GM23248 (cell line): Measurements from ENCODE around the gene ADAMTS9. TPM values are rescaled to one million over a fixed set of nuclear protein-coding genes. Genes with fewer than 3 reads are reported as not detected.

Experiments
- DNase-seq: peaks from one replicate; pipeline ENCODE4 v3.0.0-alpha.2; 2015
- H2AFZ ChIP-seq: fragments of 200-600 bp; sonication (generic); 2 replicates; pipeline ENCODE4 v1.6.1; 2016; ENCODE audit warnings: antibody characterized with exemption
- H3F3A ChIP-seq: fragments of 200-600 bp; sonication (generic); 2 replicates; pipeline ENCODE4 v1.6.1; 2016; ENCODE audit warnings: mild to moderate bottlenecking, antibody characterized with exemption, mixed run types; ENCODE audit not compliant: insufficient read depth
- H3K27ac ChIP-seq: fragments of 200-600 bp; sonication (generic); 2 replicates; pipeline ENCODE4 v1.5.1; 2016; ENCODE audit warnings: mild to moderate bottlenecking
- H3K27me3 ChIP-seq: fragments of 200-600 bp; sonication (generic); replicated peaks from 2 replicates; pipeline ENCODE4 v1.6.1; 2016; ENCODE audit warnings: mild to moderate bottlenecking; ENCODE audit not compliant: insufficient read depth
- H3K36me3 ChIP-seq: fragments of 200-600 bp; sonication (generic); 2 replicates; pipeline ENCODE4 v1.6.1; 2016; ENCODE audit warnings: low read depth, mild to moderate bottlenecking
- H3K4me1 ChIP-seq: fragments of 200-600 bp; sonication (generic); 2 replicates; pipeline ENCODE4 v1.6.1; 2016; ENCODE audit warnings: mild to moderate bottlenecking; ENCODE audit not compliant: insufficient read depth
- H3K4me2 ChIP-seq: fragments of 200-600 bp; sonication (generic); one replicate; pipeline ENCODE4 v1.6.1; 2016; ENCODE audit warnings: mild to moderate bottlenecking; ENCODE audit not compliant: unreplicated experiment
- H3K4me3 ChIP-seq: fragments of 200-600 bp; sonication (generic); 2 replicates; pipeline ENCODE4 v1.5.1; 2016; ENCODE audit warnings: mild to moderate bottlenecking
- H3K79me2 ChIP-seq: fragments of 200-600 bp; sonication (generic); 2 replicates; pipeline ENCODE4 v1.6.1; 2016; ENCODE audit warnings: mild to moderate bottlenecking; ENCODE audit not compliant: insufficient read depth
- H3K9ac ChIP-seq: fragments of 200-600 bp; sonication (generic); 2 replicates; pipeline ENCODE4 v1.6.1; 2016; ENCODE audit warnings: mild to moderate bottlenecking
- H3K9me2 ChIP-seq: fragments of 200-600 bp; sonication (generic); 2 replicates; pipeline ENCODE4 v1.6.1; 2016; ENCODE audit warnings: mixed run types, mild to moderate bottlenecking, moderate library complexity; ENCODE audit not compliant: insufficient read depth
- H3K9me3 ChIP-seq: fragments of 200-600 bp; sonication (generic); one replicate; pipeline ENCODE4 v1.6.1; 2017; ENCODE audit warnings: low read depth
- H4K20me1 ChIP-seq: fragments of 200-600 bp; sonication (generic); 2 replicates; pipeline ENCODE4 v1.6.0; 2016; ENCODE audit not compliant: insufficient read depth
- EZH2 ChIP-seq: fragments of 200-600 bp; sonication (generic); IDR thresholded peaks from 2 replicates; pipeline ENCODE4 v1.6.1; 2018; ENCODE audit warnings: antibody characterized with exemption, mild to moderate bottlenecking; ENCODE audit not compliant: insufficient read depth, poor library complexity, severe bottlenecking
- EZH2phosphoT487 ChIP-seq: fragments of 200-600 bp; sonication (generic); IDR thresholded peaks from 2 replicates; pipeline ENCODE4 v1.6.1; 2018; ENCODE audit warnings: antibody characterized with exemption, moderate library complexity, mild to moderate bottlenecking, low read depth; ENCODE audit not compliant: insufficient read depth
- WGBS, 2 experiments: methylation state at CpG; one replicate each; pipeline ENCODE4 v1.1.6; 2015 to 2017; ENCODE audit warnings: low lambda C conversion rate in 2 of 2, low coverage in 1 of 2; ENCODE audit errors: missing lambda C conversion rate in 2 of 2; 5-methylcytosine and 5-hydroxymethylcytosine counted together
- in situ Hi-C: fragments of 300-500 bp; cut with MboI; formaldehyde crosslinking; loops from 2 replicates; pipeline ENCODE4 v1.15.0; 2020
- polyA plus RNA-seq: library from polyadenylated mRNA; unstranded; fragments of >200 nt; fragmentation: Nextera tagmentation; extraction: Ambion mirVana; gene quantifications from 2 replicates; pipeline ENCODE4 v1.2.1, GENCODE V29; 2016
- total RNA-seq: library from RNA; depleted of rRNA; stranded (reverse); fragments of >200 nt; shearing (Covaris generic); gene quantifications from 2 replicates; pipeline ENCODE4 v1.2.3, GENCODE V29; 2014

ADAMTS9 gene
- total and polyA plus RNA-seq, 2 experiments from 2014 or later, result 0.75 to 1.5 TPM

DNA sequence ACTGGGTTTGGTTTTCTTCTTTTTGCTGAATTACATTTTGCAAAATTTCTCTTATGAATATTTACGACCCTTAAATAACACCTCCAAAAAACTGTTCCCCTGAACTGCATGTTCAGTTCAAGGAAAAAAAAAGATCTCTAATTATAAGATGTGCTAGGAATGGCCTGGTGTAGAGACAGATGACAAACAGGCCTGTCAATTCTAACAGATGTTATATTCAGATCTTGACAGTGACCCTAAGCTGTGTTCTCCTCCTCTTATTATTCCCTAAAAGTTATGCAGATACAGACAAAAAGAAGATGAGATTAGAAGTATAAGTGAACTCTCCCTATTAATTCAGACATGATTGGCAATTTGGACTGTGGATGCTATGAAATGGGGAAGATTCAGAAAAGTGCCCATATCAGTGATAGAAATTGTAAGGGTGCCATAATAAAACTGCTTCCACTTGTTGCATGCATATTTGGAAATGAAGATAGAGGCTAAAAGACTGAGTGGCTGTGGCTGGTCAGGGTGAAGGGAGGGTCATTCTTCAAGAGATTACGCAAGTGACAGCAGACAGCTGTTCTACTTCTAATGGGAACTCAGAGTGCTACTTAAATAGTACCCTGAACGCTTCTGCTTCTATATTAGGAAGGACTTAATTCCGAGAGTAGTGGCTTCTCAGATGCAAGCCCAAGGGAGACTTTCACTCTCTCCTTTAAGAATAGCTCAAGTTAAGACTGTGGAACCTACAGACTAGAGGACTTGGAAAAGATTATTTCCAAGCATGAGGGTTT, 75.5 kb downstream of the ADAMTS9 start:
- TF ChIP-seq EZH2phosphoT487 (no peak), EZH2 (no peak)
- no peak overlapping the region for H3K9ac ChIP-seq
- no peak overlapping the region for H3K4me3 ChIP-seq
- no peaks in the 10 kb centered on the region for H4K20me1 ChIP-seq
- 34 to 48% methylated on average over 4 of the region's 4 CpGs for WGBS, 2 experiments
- H3F3A ChIP-seq, result no peaks in the 10 kb centered on the region
- H3K4me2 ChIP-seq, result no peak overlapping the region
- H3K27me3 ChIP-seq, result no peaks in the 10 kb centered on the region
- DNase-seq, result peak; percentile 26
- H3K9me2 ChIP-seq, result no peaks in the 10 kb centered on the region
- in situ Hi-C loops, result no loop called here
- H3K79me2 ChIP-seq, result no peaks in the 10 kb centered on the region
- no peak overlapping the region for H2AFZ ChIP-seq
- no peak overlapping the region for H3K27ac ChIP-seq
- no peaks in the 10 kb centered on the region for H3K36me3 ChIP-seq
- H3K4me1 ChIP-seq, result no peaks in the 10 kb centered on the region
- H3K9me3 ChIP-seq, result no peaks in the 10 kb centered on the region

DNA sequence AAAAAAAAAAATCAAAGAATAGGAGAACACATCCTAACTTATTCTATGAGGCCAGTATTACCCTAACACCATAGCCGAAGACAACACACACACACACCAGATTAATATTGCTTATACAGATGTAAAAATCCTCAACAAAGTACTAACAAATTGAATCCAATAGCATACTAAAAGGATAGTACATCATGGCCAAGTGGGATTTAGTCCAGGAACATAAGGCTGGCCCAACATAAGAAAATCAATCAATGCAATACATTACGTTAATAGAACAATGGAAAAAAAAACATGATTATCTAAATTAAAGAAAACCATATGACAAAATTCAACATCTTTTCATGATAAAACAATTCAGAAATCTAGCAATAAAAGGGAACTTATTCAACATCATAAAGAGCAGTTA, 79.1 kb downstream of the ADAMTS9 start:
- Histone ChIP-seq H4K20me1 (no peaks in the 10 kb centered on the region), H3K4me2 (no peak overlapping the region), H3K27ac (no peak overlapping the region), H3K9me3 (no peaks in the 10 kb centered on the region), H3K27me3 (no peaks in the 10 kb centered on the region), H3F3A (no peaks in the 10 kb centered on the region), H3K9ac (no peak overlapping the region), H3K79me2 (no peaks in the 10 kb centered on the region), H3K36me3 (no peaks in the 10 kb centered on the region), H3K4me3 (no peak overlapping the region), H3K9me2 (no peaks in the 10 kb centered on the region), H3K4me1 (no peaks in the 10 kb centered on the region), H2AFZ (no peak overlapping the region)
- no peak for DNase-seq
- 66 to 84% methylated on average over 2 of the region's 2 CpGs for WGBS, 2 experiments
- in situ Hi-C loops, result no loop called here
- TF ChIP-seq EZH2 (no peak), EZH2phosphoT487 (no peak)

DNA sequence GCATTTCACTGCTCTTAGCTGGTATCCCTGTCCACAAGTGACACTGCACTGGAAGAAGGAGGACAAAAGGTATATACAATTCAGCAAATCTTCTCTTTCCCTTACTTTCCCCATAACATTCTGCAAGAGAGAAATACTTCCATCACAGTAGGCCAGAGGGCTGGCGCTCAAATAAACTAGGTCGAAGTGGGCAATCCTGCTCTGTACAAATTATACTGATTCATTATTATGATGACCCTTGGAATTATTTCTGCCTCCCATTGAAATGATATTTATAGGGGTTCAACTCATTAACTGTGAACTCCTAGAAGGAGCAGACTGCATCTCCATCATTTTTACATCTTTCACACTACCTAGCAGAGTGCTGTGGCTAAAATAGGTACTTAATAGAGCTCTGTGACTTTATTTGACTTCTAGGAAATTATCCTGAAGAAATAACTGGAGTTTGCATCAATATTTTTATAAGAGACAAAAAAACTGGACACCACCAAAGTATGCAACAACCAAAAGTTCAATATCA, 80.7 kb downstream of the ADAMTS9 start:
- H2AFZ ChIP-seq, result no peak overlapping the region
- no peak overlapping the region for H3K4me2 ChIP-seq
- no peaks in the 10 kb centered on the region for H3K79me2 ChIP-seq
- no peaks in the 10 kb centered on the region for H3K9me3 ChIP-seq
- whole genome bisulfite sequencing, 2 experiments, result 97 to 98% methylated on average over 2 of the region's 2 CpGs
- no peaks in the 10 kb centered on the region for H4K20me1 ChIP-seq
- no peak overlapping the region for H3K4me3 ChIP-seq
- no peaks in the 10 kb centered on the region for H3K4me1 ChIP-seq
- no peaks in the 10 kb centered on the region for H3F3A ChIP-seq
- no peak for DNase-seq
- TF ChIP-seq EZH2phosphoT487, result no peak
- no peak for TF ChIP-seq EZH2
- no peaks in the 10 kb centered on the region for H3K36me3 ChIP-seq
- H3K9ac ChIP-seq, result no peak overlapping the region
- H3K9me2 ChIP-seq, result no peaks in the 10 kb centered on the region
- in situ Hi-C loops, result no loop called here
- H3K27ac ChIP-seq, result no peak overlapping the region
- no peaks in the 10 kb centered on the region for H3K27me3 ChIP-seq

- no peak overlapping the region for H3K4me2 ChIP-seq
- no peaks in the 10 kb centered on the region for H3K27me3 ChIP-seq
- H3F3A ChIP-seq, result no peaks in the 10 kb centered on the region
- H3K27ac ChIP-seq, result no peak overlapping the region
- H3K4me1 ChIP-seq, result 0 out of 2 replicates have a peak, but pooled peaks cover 5% of the 10 kb centered on the region
- H3K79me2 ChIP-seq, result no peaks in the 10 kb centered on the region
- no peaks in the 10 kb centered on the region for H3K9me2 ChIP-seq
- H4K20me1 ChIP-seq, result no peaks in the 10 kb centered on the region
- H3K9ac ChIP-seq, result no peak overlapping the region
- no peak overlapping the region for H2AFZ ChIP-seq
- no peak for TF ChIP-seq EZH2phosphoT487
- no peak for TF ChIP-seq EZH2
- no peaks in the 10 kb centered on the region for H3K9me3 ChIP-seq
- H3K4me3 ChIP-seq, result no peak overlapping the region
- H3K36me3 ChIP-seq, result no peaks in the 10 kb centered on the region
- no peak for DNase-seq
- WGBS, 2 experiments, result 51 to 56% methylated on average over 3 of the region's 3 CpGs
- in situ Hi-C loops, result no loop called here
These were observed 83.5 kb downstream of the ADAMTS9 start for GRCh38 chr3:64604313-64604712.
